A549 (cell line): ENCODE data around the gene TMEM14A.

Source experiments
- POLR2A ChIP-seq: IDR thresholded peaks from 2 replicates; pipeline ENCODE4 v1.6.1; 2012; ENCODE audit warnings: mild to moderate bottlenecking, low read length
- RNF2 ChIP-seq: fragments of 200-600 bp; sonication (generic); IDR thresholded peaks from 2 replicates; pipeline ENCODE4 v1.6.1; 2016; ENCODE audit warnings: low read depth, mild to moderate bottlenecking, antibody characterized with exemption, moderate library complexity, borderline replicate concordance
- SREBF2 ChIP-seq: fragments of 450-650 bp; IDR thresholded peaks from 2 replicates; pipeline ENCODE4 v1.6.1; 2014; ENCODE audit warnings: mild to moderate bottlenecking, moderate library complexity
- TF ChIP-seq, protein P1 (sequence below): fragments of 200-600 bp; sonication (generic); IDR thresholded peaks from 2 replicates; pipeline ENCODE4 v1.6.1; 2016; ENCODE audit warnings: antibody characterized with exemption, mild to moderate bottlenecking, moderate library complexity
- TF ChIP-seq, protein P2 (sequence below): fragments of >200 bp; sonication (Bioruptor Twin); formaldehyde crosslinking; IDR thresholded peaks from 3 replicates; pipeline ENCODE4 v1.5.1; 2016
- TF ChIP-seq, protein P3 (sequence below): fragments of 250-450 bp; sonication (Bioruptor Pico); IDR thresholded peaks from 2 replicates; pipeline ENCODE4 v1.5.0; 2021; ENCODE audit warnings: mild to moderate bottlenecking, moderate library complexity, borderline replicate concordance

DNA sequence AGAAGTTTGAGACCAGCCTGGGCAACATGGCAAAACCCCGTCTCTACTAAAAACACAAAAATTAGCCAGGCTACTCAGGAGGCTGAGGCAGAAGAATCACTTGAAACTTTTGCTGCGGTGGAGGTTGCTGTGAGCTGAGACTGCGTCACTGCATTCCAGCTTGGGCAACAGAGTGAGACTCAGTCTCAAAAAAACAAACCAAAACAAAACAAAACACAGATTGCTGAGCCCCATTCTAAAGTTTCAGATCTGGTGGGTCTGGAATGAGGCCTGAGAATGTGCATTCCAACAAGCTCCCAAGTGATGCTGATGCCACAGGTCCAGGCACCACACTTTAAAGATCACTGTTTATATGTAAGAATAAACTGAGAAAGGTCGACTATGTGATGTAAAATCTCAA lies 24.9 kb upstream of the TMEM14A start:
- TF ChIP-seq, protein P1, sequence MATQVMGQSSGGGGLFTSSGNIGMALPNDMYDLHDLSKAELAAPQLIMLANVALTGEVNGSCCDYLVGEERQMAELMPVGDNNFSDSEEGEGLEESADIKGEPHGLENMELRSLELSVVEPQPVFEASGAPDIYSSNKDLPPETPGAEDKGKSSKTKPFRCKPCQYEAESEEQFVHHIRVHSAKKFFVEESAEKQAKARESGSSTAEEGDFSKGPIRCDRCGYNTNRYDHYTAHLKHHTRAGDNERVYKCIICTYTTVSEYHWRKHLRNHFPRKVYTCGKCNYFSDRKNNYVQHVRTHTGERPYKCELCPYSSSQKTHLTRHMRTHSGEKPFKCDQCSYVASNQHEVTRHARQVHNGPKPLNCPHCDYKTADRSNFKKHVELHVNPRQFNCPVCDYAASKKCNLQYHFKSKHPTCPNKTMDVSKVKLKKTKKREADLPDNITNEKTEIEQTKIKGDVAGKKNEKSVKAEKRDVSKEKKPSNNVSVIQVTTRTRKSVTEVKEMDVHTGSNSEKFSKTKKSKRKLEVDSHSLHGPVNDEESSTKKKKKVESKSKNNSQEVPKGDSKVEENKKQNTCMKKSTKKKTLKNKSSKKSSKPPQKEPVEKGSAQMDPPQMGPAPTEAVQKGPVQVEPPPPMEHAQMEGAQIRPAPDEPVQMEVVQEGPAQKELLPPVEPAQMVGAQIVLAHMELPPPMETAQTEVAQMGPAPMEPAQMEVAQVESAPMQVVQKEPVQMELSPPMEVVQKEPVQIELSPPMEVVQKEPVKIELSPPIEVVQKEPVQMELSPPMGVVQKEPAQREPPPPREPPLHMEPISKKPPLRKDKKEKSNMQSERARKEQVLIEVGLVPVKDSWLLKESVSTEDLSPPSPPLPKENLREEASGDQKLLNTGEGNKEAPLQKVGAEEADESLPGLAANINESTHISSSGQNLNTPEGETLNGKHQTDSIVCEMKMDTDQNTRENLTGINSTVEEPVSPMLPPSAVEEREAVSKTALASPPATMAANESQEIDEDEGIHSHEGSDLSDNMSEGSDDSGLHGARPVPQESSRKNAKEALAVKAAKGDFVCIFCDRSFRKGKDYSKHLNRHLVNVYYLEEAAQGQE, result no peak
- TF ChIP-seq, protein P2, sequence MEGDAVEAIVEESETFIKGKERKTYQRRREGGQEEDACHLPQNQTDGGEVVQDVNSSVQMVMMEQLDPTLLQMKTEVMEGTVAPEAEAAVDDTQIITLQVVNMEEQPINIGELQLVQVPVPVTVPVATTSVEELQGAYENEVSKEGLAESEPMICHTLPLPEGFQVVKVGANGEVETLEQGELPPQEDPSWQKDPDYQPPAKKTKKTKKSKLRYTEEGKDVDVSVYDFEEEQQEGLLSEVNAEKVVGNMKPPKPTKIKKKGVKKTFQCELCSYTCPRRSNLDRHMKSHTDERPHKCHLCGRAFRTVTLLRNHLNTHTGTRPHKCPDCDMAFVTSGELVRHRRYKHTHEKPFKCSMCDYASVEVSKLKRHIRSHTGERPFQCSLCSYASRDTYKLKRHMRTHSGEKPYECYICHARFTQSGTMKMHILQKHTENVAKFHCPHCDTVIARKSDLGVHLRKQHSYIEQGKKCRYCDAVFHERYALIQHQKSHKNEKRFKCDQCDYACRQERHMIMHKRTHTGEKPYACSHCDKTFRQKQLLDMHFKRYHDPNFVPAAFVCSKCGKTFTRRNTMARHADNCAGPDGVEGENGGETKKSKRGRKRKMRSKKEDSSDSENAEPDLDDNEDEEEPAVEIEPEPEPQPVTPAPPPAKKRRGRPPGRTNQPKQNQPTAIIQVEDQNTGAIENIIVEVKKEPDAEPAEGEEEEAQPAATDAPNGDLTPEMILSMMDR, result no peak
- TF ChIP-seq POLR2A (no peak), RNF2 (no peak), SREBF2 (no peak)
- TF ChIP-seq, protein P3, sequence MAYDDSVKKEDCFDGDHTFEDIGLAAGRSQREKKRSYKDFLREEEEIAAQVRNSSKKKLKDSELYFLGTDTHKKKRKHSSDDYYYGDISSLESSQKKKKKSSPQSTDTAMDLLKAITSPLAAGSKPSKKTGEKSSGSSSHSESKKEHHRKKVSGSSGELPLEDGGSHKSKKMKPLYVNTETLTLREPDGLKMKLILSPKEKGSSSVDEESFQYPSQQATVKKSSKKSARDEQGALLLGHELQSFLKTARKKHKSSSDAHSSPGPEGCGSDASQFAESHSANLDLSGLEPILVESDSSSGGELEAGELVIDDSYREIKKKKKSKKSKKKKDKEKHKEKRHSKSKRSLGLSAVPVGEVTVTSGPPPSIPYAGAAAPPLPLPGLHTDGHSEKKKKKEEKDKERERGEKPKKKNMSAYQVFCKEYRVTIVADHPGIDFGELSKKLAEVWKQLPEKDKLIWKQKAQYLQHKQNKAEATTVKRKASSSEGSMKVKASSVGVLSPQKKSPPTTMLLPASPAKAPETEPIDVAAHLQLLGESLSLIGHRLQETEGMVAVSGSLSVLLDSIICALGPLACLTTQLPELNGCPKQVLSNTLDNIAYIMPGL, result no peak
